ENCODE data around the gene CCDC159.
"Not testable (repeated sequence)": the region's sequence is repeated elsewhere in the genome, so short reads cannot be mapped to it uniquely, and the experiment has no call there.

The CCDC159 gene

GRCh38 chr19:11346104-11346940 lies at the start of gene CCDC159, which contains the start of gene TMEM205:
TSS of gene CCDC159 (plus strand) at chr19:11346519. CDS start at chr19:11346607, 88 bp downstream.
TSS of gene TMEM205 (minus strand) at chr19:11346268. CDS start at chr19:11345619, 649 bp downstream.
- DNase-seq (ENCODE audit: low read depth): peak; percentile 99

- DNase-seq (ENCODE audit: low read depth): no peak
These were observed 46.1 kb upstream of the CCDC159 start for GRCh38 chr19:11299946-11300810.

GRCh38 chr19:11300811-11301120 lies 45.6 kb upstream of the CCDC159 start:
- DNase-seq (ENCODE audit: low read depth): no peak

GRCh38 chr19:11304936-11305335 lies 41.4 kb upstream of the CCDC159 start:
- DNase-seq (ENCODE audit: low read depth): no peak

GRCh38 chr19:11306337-11306736 lies 40.0 kb upstream of the CCDC159 start:
- no peak for DNase-seq (ENCODE audit: low read depth)

GRCh38 chr19:11320278-11320995 lies 25.9 kb upstream of the CCDC159 start:
- not testable (repeated sequence) for DNase-seq (ENCODE audit: low read depth)

GRCh38 chr19:11321191-11322126 lies 24.9 kb upstream of the CCDC159 start:
- no peak for DNase-seq (ENCODE audit: low read depth)

GRCh38 chr19:11322269-11323024 lies 23.9 kb upstream of the CCDC159 start:
- no peak for DNase-seq (ENCODE audit: low read depth)

- DNase-seq (ENCODE audit: low read depth): no peak
These were observed 22.7 kb upstream of the CCDC159 start for GRCh38 chr19:11323601-11324078.

- DNase-seq (ENCODE audit: low read depth): peak; percentile 95
These were observed 22.1 kb upstream of the CCDC159 start for GRCh38 chr19:11324079-11324661.

GRCh38 chr19:11324748-11325389 lies 21.4 kb upstream of the CCDC159 start:
- no peak for DNase-seq (ENCODE audit: low read depth)

GRCh38 chr19:11325544-11325943 lies 20.8 kb upstream of the CCDC159 start:
- DNase-seq (ENCODE audit: low read depth): no peak

- DNase-seq (ENCODE audit: low read depth): no peak
These were observed 16.2 kb upstream of the CCDC159 start for GRCh38 chr19:11330127-11330526.

- DNase-seq (ENCODE audit: low read depth): no peak
These were observed 14.8 kb upstream of the CCDC159 start for GRCh38 chr19:11331502-11331901.

GRCh38 chr19:11332822-11333221 lies 13.5 kb upstream of the CCDC159 start:
- DNase-seq (ENCODE audit: low read depth): no peak

GRCh38 chr19:11333838-11334237 lies 12.5 kb upstream of the CCDC159 start:
- DNase-seq (ENCODE audit: low read depth): not testable (repeated sequence)

GRCh38 chr19:11335449-11336146 lies 10.7 kb upstream of the CCDC159 start:
- no peak for DNase-seq (ENCODE audit: low read depth)

GRCh38 chr19:11337080-11337479 lies 9.2 kb upstream of the CCDC159 start:
- no peak for DNase-seq (ENCODE audit: low read depth)

GRCh38 chr19:11338121-11338520 lies 8.2 kb upstream of the CCDC159 start:
- DNase-seq (ENCODE audit: low read depth): no peak

All from fibroblast of gingiva (primary cell).